HG03097 (cell line): ENCODE measurements around the gene HMGCL.
"Not testable (repeated sequence)": the region's sequence is repeated elsewhere in the genome, so short reads cannot be mapped to it uniquely, and the experiment has no call there.

Experiments used
- ATAC-seq: cut with Tn5 transposase; IDR thresholded peaks from one replicate; pipeline ENCODE4 v1.9.1; 2021; ENCODE audit not compliant: unreplicated experiment, low FRiP score

Gene HMGCL

GRCh38 chr1:23827717-23828116, 2.5 kb upstream of the HMGCL start:
- ATAC-seq = no peak

- ATAC-seq = not testable (repeated sequence)
Observed at GRCh38 chr1:23826590-23826989, 1.4 kb upstream of the HMGCL start.

GRCh38 chr1:23825762-23826522, 713 bp upstream of the HMGCL start:
- no peak for ATAC-seq

- ATAC-seq = no peak
Observed at GRCh38 chr1:23824711-23825075, 536 bp downstream of the HMGCL start.

GRCh38 chr1:23823767-23824166, 1.5 kb downstream of the HMGCL start:
- ATAC-seq = no peak

GRCh38 chr1:23817633-23818032, 7.6 kb downstream of the HMGCL start:
- ATAC-seq = no peak

GRCh38 chr1:23816906-23817305, 8.3 kb downstream of the HMGCL start:
- no peak for ATAC-seq

- ATAC-seq = no peak
Observed at GRCh38 chr1:23816361-23816760, 8.9 kb downstream of the HMGCL start.

- ATAC-seq = no peak
Observed at GRCh38 chr1:23814016-23814415, 11.2 kb downstream of the HMGCL start.

- ATAC-seq = no peak
Observed at GRCh38 chr1:23810818-23811540, 14.2 kb downstream of the HMGCL start.

- ATAC-seq = no peak
Observed at GRCh38 chr1:23809751-23810171, 15.5 kb downstream of the HMGCL start.

- no peak for ATAC-seq
Observed at GRCh38 chr1:23807453-23807852, 17.8 kb downstream of the HMGCL start.

GRCh38 chr1:23806280-23806679, 18.9 kb downstream of the HMGCL start:
- ATAC-seq = no peak

- ATAC-seq = no peak
Observed at GRCh38 chr1:23805025-23805424, 20.2 kb downstream of the HMGCL start.

GRCh38 chr1:23804183-23804835, 20.9 kb downstream of the HMGCL start:
- no peak for ATAC-seq

- ATAC-seq = no peak
Observed at GRCh38 chr1:23803674-23804073, 21.6 kb downstream of the HMGCL start.

GRCh38 chr1:23802809-23803342, 22.4 kb downstream of the HMGCL start:
- ATAC-seq = not testable (repeated sequence)

GRCh38 chr1:23801876-23802275, 23.4 kb downstream of the HMGCL start:
- ATAC-seq = no peak

- no peak for ATAC-seq
Observed at GRCh38 chr1:23801338-23801748, 23.9 kb downstream of the HMGCL start.

- ATAC-seq = peak; percentile 67
Observed at GRCh38 chr1:23800400-23801337, 24.6 kb downstream of the HMGCL start, which contains the start of gene GALE. Gene GALE (minus strand): TSS chr1:23800754. CDS start chr1:23799007, 1,747 bp downstream.
